ENCODE measurements around the gene CT45A10.
"Not testable (repeated sequence)": the region's sequence is repeated elsewhere in the genome, so short reads cannot be mapped to it uniquely, and the experiment has no call there.

CT45A10 gene, protein sequence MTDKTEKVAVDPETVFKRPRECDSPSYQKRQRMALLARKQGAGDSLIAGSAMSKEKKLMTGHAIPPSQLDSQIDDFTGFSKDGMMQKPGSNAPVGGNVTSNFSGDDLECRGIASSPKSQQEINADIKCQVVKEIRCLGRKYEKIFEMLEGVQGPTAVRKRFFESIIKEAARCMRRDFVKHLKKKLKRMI

GRCh38 chrX:135893294-135893817 lies at the start of gene CT45A10, which contains the start of gene SAGE1:
TSS of gene CT45A10 (minus strand) at chrX:135893444. CDS start at chrX:135885344, 8,100 bp downstream.
TSS of gene SAGE1 (plus strand) at chrX:135893716. CDS start at chrX:135896243, 2,527 bp downstream.
- no peak for DNase-seq

DNA sequence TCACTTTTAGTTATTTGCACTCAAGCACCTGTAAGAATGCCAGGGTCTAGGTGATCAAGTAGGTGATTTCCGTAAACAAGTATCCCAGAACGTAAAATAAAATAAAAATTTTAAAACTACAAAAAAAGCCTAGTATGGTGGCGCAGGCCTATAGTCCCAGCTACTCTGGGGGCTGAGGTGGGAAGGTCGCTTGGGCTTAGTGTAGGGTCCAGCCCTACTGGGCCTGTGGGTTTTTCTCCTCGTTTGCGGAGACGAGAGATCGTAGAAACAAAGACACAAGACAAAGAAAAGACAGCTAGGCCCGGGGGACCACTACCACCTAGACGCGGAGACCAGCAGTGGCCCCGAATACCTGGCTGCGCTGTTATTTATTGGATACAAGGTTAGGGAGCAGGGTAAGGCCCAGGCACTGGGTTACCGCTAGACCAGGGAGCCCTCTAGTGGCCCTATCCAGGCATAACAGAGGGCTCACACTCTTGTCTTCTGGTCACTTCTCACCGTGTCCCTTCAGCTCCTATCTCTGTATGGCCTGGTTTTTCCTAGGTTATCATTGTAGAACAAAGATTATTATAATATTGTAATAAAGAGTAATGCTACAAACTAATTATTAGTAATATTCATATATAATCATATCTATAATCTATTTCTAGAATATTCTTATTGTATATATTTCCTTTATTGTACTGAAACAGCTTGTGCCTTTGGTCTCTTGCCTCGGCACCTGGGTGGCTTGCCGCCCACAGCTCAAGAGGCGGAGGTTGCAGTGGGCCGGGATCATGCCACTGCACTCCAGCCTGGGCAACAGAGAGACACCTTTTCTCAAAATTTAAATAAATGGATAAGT lies 38.6 kb upstream of the CT45A10 start:
- peak; percentile 56 for DNase-seq

DNA sequence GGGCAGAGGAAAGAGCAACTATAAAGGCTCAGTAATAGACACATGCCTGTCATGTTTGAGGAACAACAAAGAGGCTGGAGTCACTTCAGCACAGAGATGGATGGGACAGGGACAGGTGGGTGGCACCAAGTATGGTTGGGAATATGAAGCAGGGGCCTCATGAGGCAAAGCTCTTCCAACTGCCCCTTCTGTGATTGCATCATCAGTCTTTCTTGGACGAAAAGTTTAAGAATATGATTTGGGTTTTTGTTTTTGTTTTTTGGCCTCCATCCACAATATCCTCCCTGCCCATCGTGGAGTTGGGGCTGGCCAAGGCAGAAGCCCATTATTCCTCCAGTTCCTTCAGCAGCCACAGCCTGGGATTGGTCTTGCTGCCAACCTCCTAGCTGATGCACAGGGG lies 34.7 kb upstream of the CT45A10 start:
- no peak for DNase-seq

DNA sequence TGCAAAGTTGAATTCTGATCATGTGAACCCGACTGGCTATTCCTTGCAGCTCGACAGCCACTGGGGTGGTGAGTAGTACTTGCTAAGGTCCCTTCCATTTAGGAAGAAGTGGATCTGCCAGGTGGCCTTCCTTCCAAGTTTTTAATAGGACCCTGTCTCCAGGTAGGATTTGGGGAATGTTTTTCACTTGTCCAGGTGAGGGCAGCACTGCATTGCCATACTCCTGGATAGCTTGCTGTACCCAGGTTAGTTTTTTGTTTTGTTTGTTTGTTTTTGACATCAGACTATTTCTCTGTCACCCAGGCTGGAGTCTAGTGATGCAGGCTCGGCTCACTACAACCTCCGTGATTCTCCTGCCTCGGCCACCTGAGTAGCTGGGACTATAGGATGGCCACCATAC lies 30.1 kb upstream of the CT45A10 start:
- DNase-seq, result no peak

GRCh38 chrX:135920516-135920915 lies 27.3 kb upstream of the CT45A10 start:
- not testable (repeated sequence) for DNase-seq

- DNase-seq, result no peak
These were observed 21.2 kb upstream of the CT45A10 start for GRCh38 chrX:135914404-135914803.

DNA sequence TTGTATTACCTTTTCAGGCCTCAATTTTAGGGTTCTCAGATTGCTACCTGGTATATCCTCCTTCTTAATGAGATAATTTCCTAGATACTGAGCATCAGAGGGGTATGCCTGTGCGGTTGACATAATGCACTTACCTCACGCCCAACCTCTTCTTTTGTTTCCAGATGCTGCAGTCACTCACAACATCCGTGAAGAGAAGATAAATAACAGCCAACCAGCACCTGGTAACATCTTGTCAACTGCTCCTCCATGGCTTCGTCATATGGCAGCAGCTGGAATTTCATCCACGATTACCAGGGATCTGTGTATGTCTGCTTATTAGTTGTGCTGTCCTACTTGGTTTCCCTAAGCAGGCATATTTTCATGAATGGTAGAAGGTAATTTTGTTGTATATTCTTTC lies 17.0 kb upstream of the CT45A10 start:
- DNase-seq, result no peak

- DNase-seq, result no peak
These were observed 463 bp downstream of the CT45A10 start for GRCh38 chrX:135892781-135893180.

DNA sequence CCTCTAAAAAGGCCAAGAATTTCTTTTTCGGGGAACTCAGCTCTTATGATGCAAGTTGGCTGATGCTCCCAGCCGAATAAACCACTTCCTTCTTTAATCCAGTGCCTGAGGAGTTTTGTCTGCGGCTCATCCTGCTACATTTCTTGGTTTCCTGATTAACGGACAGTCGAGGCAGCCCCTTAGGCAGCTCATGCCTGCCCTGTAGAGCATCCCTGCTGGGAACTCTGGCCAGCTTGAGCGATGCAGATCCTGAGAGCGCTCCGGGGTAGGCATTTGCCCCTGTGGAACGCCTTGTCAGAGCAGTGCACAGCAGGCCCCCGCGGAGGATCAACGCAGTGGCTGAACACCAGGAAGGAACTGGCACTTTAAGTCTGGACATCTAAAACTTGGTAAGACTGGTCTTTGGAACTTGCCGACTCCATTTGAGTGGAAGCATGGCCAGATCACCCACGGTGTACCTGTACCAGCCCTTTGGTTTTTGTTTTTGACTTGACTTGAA lies 3.1 kb downstream of the CT45A10 start:
- no peak for DNase-seq

DNA sequence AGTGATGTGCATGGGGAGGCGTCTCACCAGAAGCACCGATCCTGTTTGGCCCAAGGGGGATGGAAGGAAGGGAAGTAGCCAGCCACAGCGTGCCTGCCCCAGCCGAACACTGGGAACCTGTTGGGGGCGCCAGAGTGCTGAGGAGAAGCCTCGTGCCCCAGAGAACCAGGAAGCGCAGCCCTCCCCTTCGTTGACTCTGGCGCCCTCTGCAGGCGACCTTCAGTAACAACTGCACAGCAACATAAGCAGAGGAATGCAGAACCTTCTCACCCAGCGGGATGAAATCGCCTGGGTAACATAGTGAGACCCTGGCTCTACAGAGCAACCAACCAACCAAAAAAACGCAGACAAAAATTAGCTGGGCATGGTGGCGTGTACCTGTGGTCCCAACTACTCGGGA lies 4.3 kb downstream of the CT45A10 start:
- DNase-seq, result peak; percentile 70

DNA sequence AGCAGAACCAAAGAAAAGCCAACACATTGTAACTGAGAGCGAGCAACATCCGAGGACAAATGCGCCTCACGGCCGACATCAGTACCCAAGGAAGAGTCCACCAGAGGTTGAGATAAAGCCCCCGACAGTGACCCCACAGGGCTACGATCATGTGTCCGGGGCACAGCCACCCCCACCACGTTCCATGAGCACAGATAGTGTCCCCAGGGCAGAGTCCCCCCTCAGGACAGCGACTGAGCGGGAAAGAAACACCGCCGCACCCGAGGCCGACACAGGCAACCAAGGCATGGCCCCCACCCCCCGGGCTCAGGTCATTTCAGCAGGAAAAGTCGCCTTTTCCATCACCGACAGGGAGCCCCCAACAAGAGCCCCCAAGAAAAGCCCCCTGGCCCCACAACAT lies 5.0 kb downstream of the CT45A10 start:
- not testable (repeated sequence) for DNase-seq

- DNase-seq, result not testable (repeated sequence)
These were observed 10.5 kb downstream of the CT45A10 start for GRCh38 chrX:135882741-135883140.

- not testable (repeated sequence) for DNase-seq
These were observed 21.5 kb downstream of the CT45A10 start, which contains the start of gene CT45A9 for GRCh38 chrX:135871712-135872111. TSS of gene CT45A9 (minus strand) at chrX:135871812. CDS start at chrX:135868061, 3,751 bp downstream.

- not testable (repeated sequence) for DNase-seq
These were observed 38.8 kb downstream of the CT45A10 start, which contains the start of gene CT45A8 for GRCh38 chrX:135854438-135854837. TSS of gene CT45A8 (minus strand) at chrX:135854538. CDS start at chrX:135850783, 3,755 bp downstream.

- not testable (repeated sequence) for DNase-seq
These were observed 56.1 kb downstream of the CT45A10 start, which contains the start of gene CT45A7 for GRCh38 chrX:135837180-135837579. TSS of gene CT45A7 (minus strand) at chrX:135837280. CDS start at chrX:135833533, 3,747 bp downstream.

Data from activated CD4-positive, alpha-beta T cell treated with anti-CD3 and anti-CD28 coated beads for 48 hours (primary cell).